ENCODE data around the gene ADGRL4.

DNA sequence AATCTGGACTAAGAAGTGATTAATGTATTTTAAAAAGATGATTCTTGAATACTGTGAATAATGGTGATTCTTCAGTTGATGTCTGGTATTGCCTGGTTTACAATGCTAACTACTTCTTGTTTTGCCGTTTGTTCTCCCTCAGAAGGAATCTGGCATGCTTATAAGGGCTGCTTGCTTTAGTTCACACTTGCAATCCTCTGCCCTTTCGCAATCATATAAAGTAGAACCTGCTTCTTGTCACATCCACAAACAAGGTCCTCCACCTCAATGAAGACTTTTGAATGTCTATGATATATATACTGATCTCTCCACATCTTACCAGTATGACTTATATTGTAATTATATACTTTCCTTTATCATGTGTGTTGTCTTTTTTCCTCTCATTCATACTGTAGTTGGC, 92.6 kb downstream of the ADGRL4 start:
- TF ChIP-seq JUND (IDR thresholded peaks at IDR 0.05), result no peak
- TF ChIP-seq, protein P1, sequence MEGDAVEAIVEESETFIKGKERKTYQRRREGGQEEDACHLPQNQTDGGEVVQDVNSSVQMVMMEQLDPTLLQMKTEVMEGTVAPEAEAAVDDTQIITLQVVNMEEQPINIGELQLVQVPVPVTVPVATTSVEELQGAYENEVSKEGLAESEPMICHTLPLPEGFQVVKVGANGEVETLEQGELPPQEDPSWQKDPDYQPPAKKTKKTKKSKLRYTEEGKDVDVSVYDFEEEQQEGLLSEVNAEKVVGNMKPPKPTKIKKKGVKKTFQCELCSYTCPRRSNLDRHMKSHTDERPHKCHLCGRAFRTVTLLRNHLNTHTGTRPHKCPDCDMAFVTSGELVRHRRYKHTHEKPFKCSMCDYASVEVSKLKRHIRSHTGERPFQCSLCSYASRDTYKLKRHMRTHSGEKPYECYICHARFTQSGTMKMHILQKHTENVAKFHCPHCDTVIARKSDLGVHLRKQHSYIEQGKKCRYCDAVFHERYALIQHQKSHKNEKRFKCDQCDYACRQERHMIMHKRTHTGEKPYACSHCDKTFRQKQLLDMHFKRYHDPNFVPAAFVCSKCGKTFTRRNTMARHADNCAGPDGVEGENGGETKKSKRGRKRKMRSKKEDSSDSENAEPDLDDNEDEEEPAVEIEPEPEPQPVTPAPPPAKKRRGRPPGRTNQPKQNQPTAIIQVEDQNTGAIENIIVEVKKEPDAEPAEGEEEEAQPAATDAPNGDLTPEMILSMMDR (IDR thresholded peaks at IDR 0.05 in 2 of 3, conservative IDR thresholded peaks at IDR 0.05 in 1 of 3; ENCODE audit: borderline replicate concordance in 1 of 3, insufficient read depth in 1 of 3, low read depth in 2 of 3, low read length in 2 of 3), result no peak

All from HCT116 (cell line).